PC-3 (cell line): Measurements from ENCODE around the gene RYK. TPM values are rescaled to one million over a fixed set of nuclear protein-coding genes. Genes with fewer than 3 reads are reported as not detected.
"Not testable (repeated sequence)": the region's sequence is repeated elsewhere in the genome, so short reads cannot be mapped to it uniquely, and the experiment has no call there.

Source experiments
- ATAC-seq: fragments of 200-7000 bp; cut with Tn5 transposase; 2 replicates; pipeline ENCODE4 v1.9.1; 2020; ENCODE audit warnings: mild to moderate bottlenecking, moderate library complexity
- BruUV-seq: library from RNA; stranded (reverse); fragments of 400-500 nt; replicated peaks from 2 replicates; lab custom pipeline; 2021; lab: Mats Ljungman, UMichigan
- CTCF ChIA-PET: fragments of 300-600 bp; sonication (Branson Sonifier 250); formaldehyde crosslinking; loops from one replicate; lab custom pipeline; 2022; ENCODE audit warnings: antibody characterized with exemption; lab: Charles Lee
- POLR2A ChIA-PET: fragments of 300-600 bp; sonication (Branson Sonifier 250); formaldehyde crosslinking; loops from one replicate; lab custom pipeline; 2022; ENCODE audit warnings: antibody characterized with exemption; ENCODE audit not compliant: unreplicated experiment; lab: Charles Lee
- DNase-seq: peaks from one replicate; pipeline ENCODE4 v3.0.0-alpha.2; 2015
- H2AFZ ChIP-seq: fragments of 300-600 bp; sonication (generic); 2 replicates; pipeline ENCODE4 v1.6.0; 2016; ENCODE audit warnings: antibody characterized with exemption, low read length
- H3F3A ChIP-seq: fragments of 300-600 bp; sonication (generic); one replicate; pipeline ENCODE4 v1.6.0; 2017; ENCODE audit warnings: antibody characterized with exemption, low read length, control low read depth, mild to moderate bottlenecking; ENCODE audit not compliant: unreplicated experiment
- H3K27ac ChIP-seq: fragments of 300-600 bp; sonication (generic); 2 replicates; pipeline ENCODE4 v1.5.1; 2016; ENCODE audit warnings: mild to moderate bottlenecking, low read length
- H3K27me3 ChIP-seq: fragments of 300-600 bp; sonication (generic); 2 replicates; pipeline ENCODE4 v1.6.1; 2016; ENCODE audit warnings: low read length, mixed read lengths
- H3K36me3 ChIP-seq: fragments of 300-600 bp; sonication (generic); 2 replicates; pipeline ENCODE4 v1.6.1; 2016; ENCODE audit warnings: low read depth, mixed run types, low read length, mixed read lengths
- H3K4me1 ChIP-seq: fragments of 300-600 bp; sonication (generic); 2 replicates; pipeline ENCODE4 v1.5.1; 2016; ENCODE audit warnings: low read length; ENCODE audit not compliant: insufficient read depth
- H3K4me2 ChIP-seq: fragments of 300-600 bp; sonication (generic); 2 replicates; pipeline ENCODE4 v1.6.0; 2016; ENCODE audit warnings: low read length
- H3K4me3 ChIP-seq: fragments of 300-600 bp; sonication (generic); 2 replicates; pipeline ENCODE4 v1.5.1; 2016; ENCODE audit warnings: mild to moderate bottlenecking, low read length, mixed read lengths
- H3K79me2 ChIP-seq: fragments of 300-600 bp; sonication (generic); 2 replicates; pipeline ENCODE4 v1.6.1; 2017; ENCODE audit warnings: low read length, mixed read lengths
- H3K9ac ChIP-seq: fragments of 300-600 bp; sonication (generic); 2 replicates; pipeline ENCODE4 v1.6.0; 2016; ENCODE audit warnings: mild to moderate bottlenecking, low read length
- H3K9me2 ChIP-seq: fragments of 300-600 bp; sonication (generic); replicated peaks from 2 replicates; pipeline ENCODE4 v1.6.1; 2016; ENCODE audit warnings: mixed run types, low read length, mixed read lengths
- H3K9me3 ChIP-seq: fragments of 300-600 bp; sonication (generic); 2 replicates; pipeline ENCODE4 v1.6.1; 2016; ENCODE audit warnings: low read length, mixed read lengths
- H4K20me1 ChIP-seq: fragments of 300-600 bp; sonication (generic); 2 replicates; pipeline ENCODE4 v1.6.1; 2016; ENCODE audit warnings: low read length, mixed read lengths
- CTCF ChIP-seq: fragments of 300-600 bp; sonication (generic); conservative IDR thresholded peaks from 2 replicates; pipeline ENCODE4 v1.5.1; 2017; ENCODE audit warnings: antibody characterized with exemption, low read depth, mild to moderate bottlenecking, low read length
- EZH2 ChIP-seq: fragments of 300-600 bp; sonication (generic); IDR thresholded peaks from one replicate; pipeline ENCODE4 v1.6.1; 2017; ENCODE audit warnings: antibody characterized with exemption, mild to moderate bottlenecking, low read length; ENCODE audit not compliant: unreplicated experiment
- EZH2phosphoT487 ChIP-seq: fragments of 300-600 bp; sonication (generic); IDR thresholded peaks from 2 replicates; pipeline ENCODE4 v1.6.1; 2018; ENCODE audit warnings: mild to moderate bottlenecking, antibody characterized with exemption, low read length, borderline replicate concordance
- intact Hi-C: fragments of 100-400 bp; cut with micrococcal nuclease; formaldehyde crosslinking; loops from 2 replicates; pipeline ENCODE4 v1.9.0; 2023
- total RNA-seq: library from RNA; depleted of rRNA; stranded (reverse); fragments of >200 nt; gene quantifications from 2 replicates; pipeline ENCODE4 v1.2.3, GENCODE V29; 2014

The RYK gene
- total RNA-seq, 1 experiment from 2014 or later: 47.2 TPM

- H3K27me3 ChIP-seq: no peaks in the 10 kb centered on the region
- no peaks in the 10 kb centered on the region for H3K36me3 ChIP-seq
- H3K4me3 ChIP-seq: no peak overlapping the region
- intact Hi-C loops: no loop called here
- H3K27ac ChIP-seq: no peak overlapping the region
- no peaks in the 10 kb centered on the region for H3K79me2 ChIP-seq
- ATAC-seq (no peak), DNase-seq (no peak)
- TF ChIP-seq EZH2 (no peak), EZH2phosphoT487 (no peak), CTCF (no peak)
- ChIA-PET POLR2A (no interaction called here), CTCF (no interaction called here)
- H2AFZ ChIP-seq: no peak overlapping the region
- H3K9me2 ChIP-seq: no peaks in the 10 kb centered on the region
- no peak overlapping the region for H3K9ac ChIP-seq
- H4K20me1 ChIP-seq: no peaks in the 10 kb centered on the region
- no peaks in the 10 kb centered on the region for H3F3A ChIP-seq
- BruUV-seq: no TSS peak
- H3K4me2 ChIP-seq: no peak overlapping the region
- no peaks in the 10 kb centered on the region for H3K9me3 ChIP-seq
- H3K4me1 ChIP-seq: no peaks in the 10 kb centered on the region
Measured at GRCh38 chr3:134276086-134276485, 25.4 kb upstream of the RYK start.

- H3K4me3 ChIP-seq, H3K27ac ChIP-seq, intact Hi-C loops, ATAC-seq, H3K27me3 ChIP-seq, H3K9ac ChIP-seq, POLR2A ChIA-PET, H2AFZ ChIP-seq, H3K4me2 ChIP-seq, BruUV-seq, H3K9me3 ChIP-seq, H3K4me1 ChIP-seq, H3K9me2 ChIP-seq, DNase-seq, H3K79me2 ChIP-seq, H4K20me1 ChIP-seq, CTCF ChIA-PET, H3F3A ChIP-seq, H3K36me3 ChIP-seq: not testable (repeated sequence)
Measured at GRCh38 chr3:134275110-134275509, 24.5 kb upstream of the RYK start.

- Histone ChIP-seq H3K27ac (no peak overlapping the region), H3K79me2 (no peaks in the 10 kb centered on the region), H3K4me2 (no peak overlapping the region), H3K9me2 (no peaks in the 10 kb centered on the region), H3K4me3 (no peak overlapping the region), H3K27me3 (no peaks in the 10 kb centered on the region), H4K20me1 (no peaks in the 10 kb centered on the region), H2AFZ (no peak overlapping the region), H3K9ac (no peak overlapping the region), H3K9me3 (no peaks in the 10 kb centered on the region), H3K4me1 (no peaks in the 10 kb centered on the region), H3K36me3 (no peaks in the 10 kb centered on the region), H3F3A (no peaks in the 10 kb centered on the region)
- no TSS peak for BruUV-seq
- ChIA-PET POLR2A (no interaction called here), CTCF (no interaction called here)
- ATAC-seq (no peak), DNase-seq (no peak)
- intact Hi-C loops: no loop called here
- TF ChIP-seq CTCF: no peak
- no peak for TF ChIP-seq EZH2
- no peak for TF ChIP-seq EZH2phosphoT487
Measured at GRCh38 chr3:134274571-134274970, 23.9 kb upstream of the RYK start.
